ENCODE measurements around the gene FGF9. TPM values are rescaled to one million over a fixed set of nuclear protein-coding genes. Genes with fewer than 3 reads are reported as not detected.

FGF9 gene
- total RNA-seq, 1 experiment from 2014 or later, result 0.26 TPM

DNA sequence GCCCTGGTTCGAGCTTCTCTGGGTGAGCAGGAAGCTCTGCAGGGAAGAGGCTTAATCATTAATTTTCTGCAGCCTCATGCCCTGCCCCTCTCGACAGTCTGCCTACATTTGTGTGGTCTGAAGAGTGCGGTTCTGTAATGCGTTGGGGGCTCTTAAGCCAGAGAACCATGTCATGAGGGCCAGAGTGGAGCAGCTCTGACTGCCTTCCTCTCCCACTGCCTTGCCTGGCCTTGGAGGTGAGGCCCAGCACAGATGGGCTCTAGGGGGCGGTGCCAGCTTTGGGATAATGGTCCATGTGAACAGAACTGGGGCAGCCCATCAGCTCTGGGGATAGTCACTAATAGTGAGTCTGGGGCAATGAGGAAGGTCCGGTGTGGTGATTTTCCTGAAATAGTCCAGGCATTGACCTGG is 5.7 kb downstream of the FGF9 start:
- peak; percentile 74 for ATAC-seq
- POLR2A ChIA-PET, result no interaction called here

DNA sequence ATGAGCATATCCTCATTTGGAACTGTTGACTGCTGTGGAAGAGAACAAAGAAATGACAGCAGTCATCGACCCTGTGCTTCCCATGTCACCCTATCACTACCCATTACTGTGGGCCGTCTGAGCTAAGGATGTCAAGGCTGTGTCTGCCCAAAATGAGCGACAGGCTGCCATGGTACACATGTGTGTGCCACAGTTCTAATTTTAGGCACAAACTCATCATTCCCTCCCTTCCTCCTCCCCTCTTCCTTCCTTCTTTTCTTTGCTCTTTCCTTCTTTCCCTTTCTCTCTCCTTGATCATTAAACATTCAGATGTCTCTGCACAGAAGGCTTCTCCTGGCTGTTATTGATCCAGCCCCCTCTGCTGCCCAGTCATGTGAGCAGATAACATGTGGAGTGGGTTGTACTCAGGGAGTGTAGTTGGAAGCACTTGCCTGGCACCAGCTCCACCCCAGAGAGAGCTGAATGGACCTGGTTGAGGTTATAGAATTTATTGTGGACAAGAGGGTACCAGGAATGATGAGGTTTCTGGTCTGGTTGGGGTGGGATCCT is 6.3 kb downstream of the FGF9 start:
- ChIA-PET CTCF (interaction anchor here (0.7 to 2.8 kb wide), 19 partner anchors 8 to 1118 kb away, joined by 3 to 16 read pairs (median 5); partner anchors contain the start of gene MICU2), POLR2A (no interaction called here)
- peaks cover 24% of the 10 kb centered on the region for H3K4me1 Mint-ChIP-seq
- no peak overlapping the region for H3K27ac Mint-ChIP-seq
- no peaks in the 10 kb centered on the region for H3K36me3 Mint-ChIP-seq
- no peak for TF ChIP-seq TCF7 (CRISPR knock-in tag; IDR thresholded peaks at IDR 0.05; ENCODE audit: low read depth)
- TF ChIP-seq ZNF121 (CRISPR knock-in tag; IDR thresholded peaks at IDR 0.05), result no peak
- TF ChIP-seq, protein P1, sequence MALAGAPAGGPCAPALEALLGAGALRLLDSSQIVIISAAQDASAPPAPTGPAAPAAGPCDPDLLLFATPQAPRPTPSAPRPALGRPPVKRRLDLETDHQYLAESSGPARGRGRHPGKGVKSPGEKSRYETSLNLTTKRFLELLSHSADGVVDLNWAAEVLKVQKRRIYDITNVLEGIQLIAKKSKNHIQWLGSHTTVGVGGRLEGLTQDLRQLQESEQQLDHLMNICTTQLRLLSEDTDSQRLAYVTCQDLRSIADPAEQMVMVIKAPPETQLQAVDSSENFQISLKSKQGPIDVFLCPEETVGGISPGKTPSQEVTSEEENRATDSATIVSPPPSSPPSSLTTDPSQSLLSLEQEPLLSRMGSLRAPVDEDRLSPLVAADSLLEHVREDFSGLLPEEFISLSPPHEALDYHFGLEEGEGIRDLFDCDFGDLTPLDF (CRISPR knock-in tag; IDR thresholded peaks at IDR 0.05), result no peak
- TF ChIP-seq IRF2 (CRISPR knock-in tag; IDR thresholded peaks at IDR 0.05; ENCODE audit: borderline replicate concordance, low read depth), result no peak
- no peak for TF ChIP-seq ELF4 (CRISPR knock-in tag; IDR thresholded peaks at IDR 0.05; ENCODE audit: low read depth)
- no peak for TF ChIP-seq CBFB (CRISPR knock-in tag; IDR thresholded peaks at IDR 0.05; ENCODE audit: low read depth)
- TF ChIP-seq JUN (CRISPR knock-in tag; IDR thresholded peaks at IDR 0.05), result no peak
- TF ChIP-seq FOXP1 (CRISPR knock-in tag; IDR thresholded peaks at IDR 0.05; ENCODE audit: borderline replicate concordance), result no peak
- TF ChIP-seq, protein P2, sequence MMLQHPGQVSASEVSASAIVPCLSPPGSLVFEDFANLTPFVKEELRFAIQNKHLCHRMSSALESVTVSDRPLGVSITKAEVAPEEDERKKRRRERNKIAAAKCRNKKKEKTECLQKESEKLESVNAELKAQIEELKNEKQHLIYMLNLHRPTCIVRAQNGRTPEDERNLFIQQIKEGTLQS (CRISPR knock-in tag; conservative IDR thresholded peaks at IDR 0.05), result no peak
- TF ChIP-seq, protein P3, sequence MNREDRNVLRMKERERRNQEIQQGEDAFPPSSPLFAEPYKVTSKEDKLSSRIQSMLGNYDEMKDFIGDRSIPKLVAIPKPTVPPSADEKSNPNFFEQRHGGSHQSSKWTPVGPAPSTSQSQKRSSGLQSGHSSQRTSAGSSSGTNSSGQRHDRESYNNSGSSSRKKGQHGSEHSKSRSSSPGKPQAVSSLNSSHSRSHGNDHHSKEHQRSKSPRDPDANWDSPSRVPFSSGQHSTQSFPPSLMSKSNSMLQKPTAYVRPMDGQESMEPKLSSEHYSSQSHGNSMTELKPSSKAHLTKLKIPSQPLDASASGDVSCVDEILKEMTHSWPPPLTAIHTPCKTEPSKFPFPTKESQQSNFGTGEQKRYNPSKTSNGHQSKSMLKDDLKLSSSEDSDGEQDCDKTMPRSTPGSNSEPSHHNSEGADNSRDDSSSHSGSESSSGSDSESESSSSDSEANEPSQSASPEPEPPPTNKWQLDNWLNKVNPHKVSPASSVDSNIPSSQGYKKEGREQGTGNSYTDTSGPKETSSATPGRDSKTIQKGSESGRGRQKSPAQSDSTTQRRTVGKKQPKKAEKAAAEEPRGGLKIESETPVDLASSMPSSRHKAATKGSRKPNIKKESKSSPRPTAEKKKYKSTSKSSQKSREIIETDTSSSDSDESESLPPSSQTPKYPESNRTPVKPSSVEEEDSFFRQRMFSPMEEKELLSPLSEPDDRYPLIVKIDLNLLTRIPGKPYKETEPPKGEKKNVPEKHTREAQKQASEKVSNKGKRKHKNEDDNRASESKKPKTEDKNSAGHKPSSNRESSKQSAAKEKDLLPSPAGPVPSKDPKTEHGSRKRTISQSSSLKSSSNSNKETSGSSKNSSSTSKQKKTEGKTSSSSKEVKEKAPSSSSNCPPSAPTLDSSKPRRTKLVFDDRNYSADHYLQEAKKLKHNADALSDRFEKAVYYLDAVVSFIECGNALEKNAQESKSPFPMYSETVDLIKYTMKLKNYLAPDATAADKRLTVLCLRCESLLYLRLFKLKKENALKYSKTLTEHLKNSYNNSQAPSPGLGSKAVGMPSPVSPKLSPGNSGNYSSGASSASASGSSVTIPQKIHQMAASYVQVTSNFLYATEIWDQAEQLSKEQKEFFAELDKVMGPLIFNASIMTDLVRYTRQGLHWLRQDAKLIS (CRISPR knock-in tag; IDR thresholded peaks at IDR 0.05; ENCODE audit: borderline replicate concordance), result no peak
- TF ChIP-seq SOX15 (CRISPR knock-in tag; IDR thresholded peaks at IDR 0.05), result no peak
- TF ChIP-seq, protein P4, sequence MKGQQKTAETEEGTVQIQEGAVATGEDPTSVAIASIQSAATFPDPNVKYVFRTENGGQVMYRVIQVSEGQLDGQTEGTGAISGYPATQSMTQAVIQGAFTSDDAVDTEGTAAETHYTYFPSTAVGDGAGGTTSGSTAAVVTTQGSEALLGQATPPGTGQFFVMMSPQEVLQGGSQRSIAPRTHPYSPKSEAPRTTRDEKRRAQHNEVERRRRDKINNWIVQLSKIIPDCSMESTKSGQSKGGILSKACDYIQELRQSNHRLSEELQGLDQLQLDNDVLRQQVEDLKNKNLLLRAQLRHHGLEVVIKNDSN (CRISPR knock-in tag; IDR thresholded peaks at IDR 0.05), result no peak
- TF ChIP-seq, protein P5, sequence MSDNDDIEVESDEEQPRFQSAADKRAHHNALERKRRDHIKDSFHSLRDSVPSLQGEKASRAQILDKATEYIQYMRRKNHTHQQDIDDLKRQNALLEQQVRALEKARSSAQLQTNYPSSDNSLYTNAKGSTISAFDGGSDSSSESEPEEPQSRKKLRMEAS (CRISPR knock-in tag; IDR thresholded peaks at IDR 0.05), result no peak
- TF ChIP-seq TP53 (CRISPR knock-in tag; IDR thresholded peaks at IDR 0.05), result no peak
- H3K4me3 Mint-ChIP-seq, result no peak overlapping the region
- ATAC-seq, result no peak
- DNase-seq (ENCODE audit: low spot score), result no peak
- H3K27me3 Mint-ChIP-seq (ENCODE audit: low read depth), result peaks cover 61% of the 10 kb centered on the region
- H3K9me3 Mint-ChIP-seq, result no peaks in the 10 kb centered on the region

More for the DNA sequence above, 5.7 kb downstream of the FGF9 start:
- H3K4me1 Mint-ChIP-seq, result peaks cover 28% of the 10 kb centered on the region
- TF ChIP-seq ZNF671 (CRISPR knock-in tag; IDR thresholded peaks at IDR 0.05), result no peak
- H3K9me3 Mint-ChIP-seq, result no peaks in the 10 kb centered on the region
- no peak overlapping the region for H3K27ac Mint-ChIP-seq
- no peaks in the 10 kb centered on the region for H3K36me3 Mint-ChIP-seq
- peak overlapping the region; percentile 60 for H3K4me3 Mint-ChIP-seq
- CTCF ChIA-PET, result interaction anchor here (0.5 to 2.8 kb wide), 29 partner anchors 8 to 1119 kb away, joined by 3 to 16 read pairs (median 4); partner anchors contain the start of gene MICU2
- H3K27me3 Mint-ChIP-seq (ENCODE audit: low read depth), result peaks cover 67% of the 10 kb centered on the region
- peak; percentile 77 for DNase-seq (ENCODE audit: low spot score)

DNA sequence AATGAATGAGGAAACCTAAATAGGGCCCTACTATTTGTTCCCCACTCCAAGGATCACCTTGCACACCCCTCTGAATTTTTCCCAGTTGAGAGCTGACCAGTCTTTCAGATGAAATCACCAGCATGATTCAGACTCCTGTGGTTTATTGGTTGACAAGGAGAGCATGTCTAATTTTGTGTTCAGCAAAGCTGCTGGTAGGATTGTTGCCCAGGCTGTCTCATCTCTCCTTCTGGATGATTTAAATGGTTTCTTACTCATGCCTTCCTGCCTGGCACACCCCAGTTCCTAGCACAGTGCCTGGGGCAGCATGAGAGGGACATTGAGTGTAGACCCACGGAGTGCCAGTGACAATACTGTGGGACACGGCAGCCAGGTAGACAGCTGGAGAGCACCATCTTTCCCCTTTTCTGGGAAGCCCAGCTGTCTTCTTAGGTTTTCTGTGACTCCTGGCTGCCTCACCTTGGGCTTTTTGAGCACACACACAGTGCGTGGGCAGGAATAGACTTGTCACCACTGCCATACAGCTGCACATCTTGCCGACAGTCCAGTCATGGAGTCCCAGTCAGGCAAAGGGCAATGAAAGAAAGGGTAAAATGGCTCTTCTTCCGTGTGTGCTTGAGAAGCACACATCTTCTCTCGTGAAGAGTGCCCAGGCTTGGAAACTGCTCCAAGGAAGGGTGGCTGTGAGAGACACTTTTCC is 12.3 kb downstream of the FGF9 start:
- ChIA-PET CTCF (no interaction called here), POLR2A (no interaction called here)
- Mint-ChIP-seq H3K4me1 (no peaks in the 10 kb centered on the region; the same call in 1 of the 2 replicates), H3K9me3 (no peaks in the 10 kb centered on the region), H3K36me3 (no peaks in the 10 kb centered on the region), H3K4me3 (no peak overlapping the region), H3K27me3 (ENCODE audit: low read depth) (peaks cover 7% of the 10 kb centered on the region; the same call in 1 of the 2 replicates), H3K27ac (no peak overlapping the region)
- no peak for DNase-seq (ENCODE audit: low spot score)
- no peak for TF ChIP-seq SP1 (CRISPR knock-in tag; conservative IDR thresholded peaks at IDR 0.05)
- TF ChIP-seq ZNF121 (CRISPR knock-in tag; IDR thresholded peaks at IDR 0.05), result no peak
- TF ChIP-seq ZNF263 (CRISPR knock-in tag; IDR thresholded peaks at IDR 0.05; ENCODE audit: low read depth), result no peak
- TF ChIP-seq, protein P6, sequence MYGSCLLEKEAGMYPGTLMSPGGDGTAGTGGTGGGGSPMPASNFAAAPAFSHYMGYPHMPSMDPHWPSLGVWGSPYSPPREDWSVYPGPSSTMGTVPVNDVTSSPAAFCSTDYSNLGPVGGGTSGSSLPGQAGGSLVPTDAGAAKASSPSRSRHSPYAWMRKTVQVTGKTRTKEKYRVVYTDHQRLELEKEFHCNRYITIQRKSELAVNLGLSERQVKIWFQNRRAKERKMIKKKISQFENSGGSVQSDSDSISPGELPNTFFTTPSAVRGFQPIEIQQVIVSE (CRISPR knock-in tag; IDR thresholded peaks at IDR 0.05; ENCODE audit: borderline replicate concordance), result no peak
- TF ChIP-seq, protein P7, sequence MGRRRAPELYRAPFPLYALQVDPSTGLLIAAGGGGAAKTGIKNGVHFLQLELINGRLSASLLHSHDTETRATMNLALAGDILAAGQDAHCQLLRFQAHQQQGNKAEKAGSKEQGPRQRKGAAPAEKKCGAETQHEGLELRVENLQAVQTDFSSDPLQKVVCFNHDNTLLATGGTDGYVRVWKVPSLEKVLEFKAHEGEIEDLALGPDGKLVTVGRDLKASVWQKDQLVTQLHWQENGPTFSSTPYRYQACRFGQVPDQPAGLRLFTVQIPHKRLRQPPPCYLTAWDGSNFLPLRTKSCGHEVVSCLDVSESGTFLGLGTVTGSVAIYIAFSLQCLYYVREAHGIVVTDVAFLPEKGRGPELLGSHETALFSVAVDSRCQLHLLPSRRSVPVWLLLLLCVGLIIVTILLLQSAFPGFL (CRISPR knock-in tag; IDR thresholded peaks at IDR 0.05; ENCODE audit: borderline replicate concordance), result no peak
- TF ChIP-seq, protein P8, sequence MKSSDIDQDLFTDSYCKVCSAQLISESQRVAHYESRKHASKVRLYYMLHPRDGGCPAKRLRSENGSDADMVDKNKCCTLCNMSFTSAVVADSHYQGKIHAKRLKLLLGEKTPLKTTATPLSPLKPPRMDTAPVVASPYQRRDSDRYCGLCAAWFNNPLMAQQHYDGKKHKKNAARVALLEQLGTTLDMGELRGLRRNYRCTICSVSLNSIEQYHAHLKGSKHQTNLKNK (CRISPR knock-in tag; IDR thresholded peaks at IDR 0.05), result no peak
- TF ChIP-seq TP53 (CRISPR knock-in tag; IDR thresholded peaks at IDR 0.05), result no peak
- no peak for TF ChIP-seq SMAD4 (CRISPR knock-in tag; IDR thresholded peaks at IDR 0.05)
- no peak for ATAC-seq
